Liver (tissue), 9 donors: Measurements from ENCODE around the gene BRI3. TPM values are rescaled to one million over a fixed set of nuclear protein-coding genes. Genes with fewer than 3 reads are reported as not detected.

Experiments used
- DNase-seq: peaks from one replicate; pipeline ENCODE4 v3.0.0-alpha.2; 2017; ENCODE audit warnings: low spot score
- H3K27ac ChIP-seq, 2 donors: one replicate each; pipeline ENCODE4 v1.7.0; 2013; ENCODE audit warnings: inconsistent platforms in 2 of 2, low read length in 2 of 2, control low read depth in 1 of 2, low read depth in 1 of 2, mild to moderate bottlenecking in 1 of 2
- H3K27me3 ChIP-seq, 4 donors: one replicate each; pipeline versions ENCODE4 v1.6.1 to v1.7.0; 2013; ENCODE audit warnings: low read length in 3 of 4, inconsistent platforms in 1 of 4, mild to moderate bottlenecking in 1 of 4, moderate library complexity in 1 of 4; ENCODE audit not compliant: control insufficient read depth in 4 of 4, insufficient read depth in 4 of 4
- H3K36me3 ChIP-seq, 4 donors: one replicate each; pipeline versions ENCODE4 v1.6.1 to v1.7.0; 2013; ENCODE audit warnings: low read length in 3 of 4, mild to moderate bottlenecking in 3 of 4, low read depth in 1 of 4, moderate library complexity in 1 of 4; ENCODE audit not compliant: control insufficient read depth in 4 of 4, insufficient read depth in 3 of 4
- H3K4me1 ChIP-seq, 4 donors: one replicate each; pipeline versions ENCODE4 v1.6.1 to v1.7.0; 2013; ENCODE audit warnings: low read length in 3 of 4, mild to moderate bottlenecking in 3 of 4, moderate library complexity in 1 of 4; ENCODE audit not compliant: control insufficient read depth in 4 of 4, insufficient read depth in 4 of 4
- H3K4me3 ChIP-seq, 3 donors: one replicate each; pipeline versions ENCODE4 v1.6.1 to v1.7.0; 2013; ENCODE audit warnings: low read length in 3 of 3, control low read depth in 1 of 3, low read depth in 1 of 3, mild to moderate bottlenecking in 1 of 3
- H3K9ac ChIP-seq, 2 donors: one replicate each; pipeline ENCODE4 v1.7.0; 2013; ENCODE audit warnings: low read length in 2 of 2, mild to moderate bottlenecking in 2 of 2, moderate library complexity in 2 of 2, control low read depth in 1 of 2, low read depth in 1 of 2
- H3K9me3 ChIP-seq, 4 donors: one replicate each; pipeline versions ENCODE4 v1.6.1 to v1.7.0; 2013; ENCODE audit warnings: low read length in 3 of 4; ENCODE audit not compliant: control insufficient read depth in 4 of 4
- EGR1 ChIP-seq, 2 donors: IDR thresholded peaks; 2 replicates each; pipeline ENCODE4 v1.6.1; 2016 to 2018; ENCODE audit warnings: antibody characterized with exemption in 2 of 2, low read depth in 2 of 2
- FOXA1 ChIP-seq: IDR thresholded peaks from 2 replicates; pipeline ENCODE4 v1.6.1; 2016; ENCODE audit warnings: antibody characterized with exemption
- FOXA2 ChIP-seq: IDR thresholded peaks from 2 replicates; pipeline ENCODE4 v1.6.1; 2016; ENCODE audit warnings: antibody characterized with exemption
- GABPA ChIP-seq, 2 donors: IDR thresholded peaks in 1 of 2; conservative IDR thresholded peaks in 1 of 2; 2 replicates each; pipeline ENCODE4 v1.6.1; 2016; ENCODE audit warnings: antibody characterized with exemption in 2 of 2, mild to moderate bottlenecking in 1 of 2, moderate library complexity in 1 of 2
- HNF4A ChIP-seq, 2 donors: conservative IDR thresholded peaks; 2 replicates each; pipeline ENCODE4 v1.6.1; 2016; ENCODE audit warnings: antibody characterized with exemption in 2 of 2, mild to moderate bottlenecking in 2 of 2
- HNF4G ChIP-seq: IDR thresholded peaks from 2 replicates; pipeline ENCODE4 v1.6.1; 2016; ENCODE audit warnings: antibody characterized with exemption
- JUND ChIP-seq, 2 donors: IDR thresholded peaks; 2 replicates each; pipeline ENCODE4 v1.6.1; 2016; ENCODE audit warnings: antibody characterized with exemption in 2 of 2
- NR2F2 ChIP-seq: IDR thresholded peaks from 2 replicates; pipeline ENCODE4 v1.6.1; 2016; ENCODE audit warnings: antibody characterized with exemption
- RAD21 ChIP-seq, 2 donors: IDR thresholded peaks; 2 replicates each; pipeline ENCODE4 v1.6.1; 2016; ENCODE audit warnings: antibody characterized with exemption in 2 of 2, mild to moderate bottlenecking in 2 of 2
- RXRA ChIP-seq, 2 donors: IDR thresholded peaks; 2 replicates each; pipeline ENCODE4 v1.6.1; 2017 to 2018; ENCODE audit warnings: antibody characterized with exemption in 2 of 2, mild to moderate bottlenecking in 1 of 2
- SP1 ChIP-seq: IDR thresholded peaks from 2 replicates; pipeline ENCODE4 v1.6.1; 2018; ENCODE audit warnings: antibody characterized with exemption, mild to moderate bottlenecking
- TAF1 ChIP-seq: conservative IDR thresholded peaks from 2 replicates; pipeline ENCODE4 v1.6.1; 2016; ENCODE audit warnings: antibody characterized with exemption, mild to moderate bottlenecking
- YY1 ChIP-seq: IDR thresholded peaks from 2 replicates; pipeline ENCODE4 v1.6.1; 2016; ENCODE audit warnings: antibody characterized with exemption, mild to moderate bottlenecking
- WGBS: extraction: QIAGEN DNeasy Blood & Tissue Kit; methylation state at CpG from one replicate; pipeline ENCODE4 v1.1.7; 2013; 5-methylcytosine and 5-hydroxymethylcytosine counted together
- polyA plus RNA-seq, 2 donors: library from polyadenylated mRNA; stranded (reverse) in 1 of 2; unstranded in 1 of 2; fragments of 200-250 nt in 1 of 2; fragments of >200 nt in 1 of 2; fragmentation: Nextera tagmentation in 1 of 2; extraction: Ambion mirVana in 1 of 2; gene quantifications; one replicate each; pipeline versions ENCODE4 v1.2.1 to v1.2.3, GENCODE V29; 2013 to 2015
- total RNA-seq, 2 donors: library from RNA; depleted of rRNA; stranded (reverse); fragments of >200 nt; gene quantifications; one replicate each; pipeline ENCODE4 v1.2.3, GENCODE V29; 2014
- TF ChIP-seq, protein P1 (sequence below): IDR thresholded peaks from 2 replicates; pipeline ENCODE4 v1.6.1; 2016; ENCODE audit warnings: antibody characterized with exemption, mild to moderate bottlenecking
- TF ChIP-seq, protein P2 (sequence below): IDR thresholded peaks from 2 replicates; pipeline ENCODE4 v1.6.1; 2016; ENCODE audit warnings: antibody characterized with exemption
- TF ChIP-seq, protein P3 (sequence below): IDR thresholded peaks from 2 replicates; pipeline ENCODE4 v1.6.1; 2016; ENCODE audit warnings: antibody characterized with exemption
- TF ChIP-seq, protein P4 (sequence below): IDR thresholded peaks from 2 replicates; pipeline ENCODE4 v1.6.1; 2016; ENCODE audit warnings: antibody characterized with exemption
- TF ChIP-seq, protein P5 (sequence below): fragments of 150-350 bp; IDR thresholded peaks from 2 replicates; pipeline ENCODE4 v1.5.1; 2017; ENCODE audit warnings: improper control_type of control experiment, low read depth, low read length; ENCODE audit not compliant: missing input control
- donor health status: healthy.
- donor health status: healthy.
- donor health status: healthy.
- donor health status: healthy.
- donor health status: healthy.

The BRI3 gene
- total and polyA plus RNA-seq, 4 donors = 14.0 to 80.4 (median 49.7) TPM

DNA sequence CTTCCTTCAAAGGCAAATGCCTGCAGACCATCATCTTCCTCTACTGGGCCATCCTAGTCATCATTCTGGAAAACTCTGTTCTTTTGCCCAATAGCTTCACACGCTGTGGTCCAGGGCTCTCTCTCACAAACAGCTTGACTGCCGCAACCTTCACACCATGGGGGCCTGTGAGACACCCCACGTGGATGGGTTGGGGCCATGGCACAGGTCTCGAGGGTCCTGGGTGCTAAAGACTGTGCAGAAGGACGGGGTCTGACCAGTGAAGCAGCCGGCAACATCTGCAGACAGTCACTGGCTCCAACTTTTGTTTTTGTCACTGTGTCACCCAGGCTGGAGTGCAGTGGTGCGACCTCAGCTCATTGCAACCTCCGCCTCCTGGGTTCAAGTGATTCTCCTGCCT, 28.1 kb downstream of the BRI3 start:
- H3K36me3 ChIP-seq = peaks cover 4 to 42% (median 27%) of the 10 kb centered on the region in 4 donors
- 95% methylated on average over 8 of the region's 8 CpGs for WGBS
- no peaks in the 10 kb centered on the region for H3K9me3 ChIP-seq
- no peak overlapping the region for H3K4me3 ChIP-seq
- H3K4me1 ChIP-seq = no peaks in the 10 kb centered on the region
- no peak overlapping the region for H3K27ac ChIP-seq
- H3K27me3 ChIP-seq = no peaks in the 10 kb centered on the region
- no peak for TF ChIP-seq FOXA1
- no peak for TF ChIP-seq TAF1
- TF ChIP-seq RXRA (IDR thresholded peaks at IDR 0.05) = no peak
- TF ChIP-seq EGR1 (IDR thresholded peaks at IDR 0.05; ENCODE audit: low read depth in 2 of 2) = no peak
- TF ChIP-seq JUND (IDR thresholded peaks at IDR 0.05) = no peak
- H3K9ac ChIP-seq = no peak overlapping the region
- DNase-seq = no peak

DNA sequence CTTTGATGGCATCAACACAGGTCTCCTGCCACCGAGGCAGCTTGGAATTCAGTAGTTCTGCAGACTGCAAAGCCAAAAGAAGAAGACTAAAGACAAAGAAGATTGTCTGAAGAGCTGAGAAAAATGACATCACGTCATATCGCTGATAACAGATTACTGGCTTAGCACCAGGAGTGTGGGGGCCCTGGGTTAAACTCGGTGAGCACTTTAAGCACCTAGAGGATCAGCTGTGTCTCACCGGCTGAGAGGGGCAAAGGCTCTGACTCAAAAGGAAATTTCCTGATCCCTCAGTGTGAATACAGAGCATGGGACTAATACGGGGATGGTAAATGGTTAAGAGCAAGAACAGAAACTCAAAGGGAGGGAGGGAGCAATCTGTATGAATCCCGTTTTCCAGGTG, 30.7 kb downstream of the BRI3 start:
- no peaks in the 10 kb centered on the region for H3K27me3 ChIP-seq
- H3K9me3 ChIP-seq = no peaks in the 10 kb centered on the region
- H3K4me1 ChIP-seq = no peaks in the 10 kb centered on the region
- H3K4me3 ChIP-seq = no peak overlapping the region
- 85% methylated on average over 7 of the region's 7 CpGs for WGBS
- no peak overlapping the region for H3K27ac ChIP-seq
- H3K36me3 ChIP-seq = peaks cover 3 to 36% (median 23%) of the 10 kb centered on the region in 4 donors
- H3K9ac ChIP-seq = no peak overlapping the region
- TF ChIP-seq RXRA (IDR thresholded peaks at IDR 0.05) (no peak), FOXA2 (no peak), TAF1 (no peak), EGR1 (IDR thresholded peaks at IDR 0.05; ENCODE audit: low read depth in 2 of 2) (no peak), HNF4G (no peak), HNF4A (conservative IDR thresholded peaks at IDR 0.05) (no peak), SP1 (no peak), RAD21 (IDR thresholded peaks at IDR 0.05) (no peak), NR2F2 (no peak), JUND (IDR thresholded peaks at IDR 0.05) (no peak), YY1 (no peak), FOXA1 (no peak), GABPA (IDR thresholded peaks at IDR 0.05 in 1 of 2, conservative IDR thresholded peaks at IDR 0.05 in 1 of 2) (no peak)
- TF ChIP-seq, protein P1, sequence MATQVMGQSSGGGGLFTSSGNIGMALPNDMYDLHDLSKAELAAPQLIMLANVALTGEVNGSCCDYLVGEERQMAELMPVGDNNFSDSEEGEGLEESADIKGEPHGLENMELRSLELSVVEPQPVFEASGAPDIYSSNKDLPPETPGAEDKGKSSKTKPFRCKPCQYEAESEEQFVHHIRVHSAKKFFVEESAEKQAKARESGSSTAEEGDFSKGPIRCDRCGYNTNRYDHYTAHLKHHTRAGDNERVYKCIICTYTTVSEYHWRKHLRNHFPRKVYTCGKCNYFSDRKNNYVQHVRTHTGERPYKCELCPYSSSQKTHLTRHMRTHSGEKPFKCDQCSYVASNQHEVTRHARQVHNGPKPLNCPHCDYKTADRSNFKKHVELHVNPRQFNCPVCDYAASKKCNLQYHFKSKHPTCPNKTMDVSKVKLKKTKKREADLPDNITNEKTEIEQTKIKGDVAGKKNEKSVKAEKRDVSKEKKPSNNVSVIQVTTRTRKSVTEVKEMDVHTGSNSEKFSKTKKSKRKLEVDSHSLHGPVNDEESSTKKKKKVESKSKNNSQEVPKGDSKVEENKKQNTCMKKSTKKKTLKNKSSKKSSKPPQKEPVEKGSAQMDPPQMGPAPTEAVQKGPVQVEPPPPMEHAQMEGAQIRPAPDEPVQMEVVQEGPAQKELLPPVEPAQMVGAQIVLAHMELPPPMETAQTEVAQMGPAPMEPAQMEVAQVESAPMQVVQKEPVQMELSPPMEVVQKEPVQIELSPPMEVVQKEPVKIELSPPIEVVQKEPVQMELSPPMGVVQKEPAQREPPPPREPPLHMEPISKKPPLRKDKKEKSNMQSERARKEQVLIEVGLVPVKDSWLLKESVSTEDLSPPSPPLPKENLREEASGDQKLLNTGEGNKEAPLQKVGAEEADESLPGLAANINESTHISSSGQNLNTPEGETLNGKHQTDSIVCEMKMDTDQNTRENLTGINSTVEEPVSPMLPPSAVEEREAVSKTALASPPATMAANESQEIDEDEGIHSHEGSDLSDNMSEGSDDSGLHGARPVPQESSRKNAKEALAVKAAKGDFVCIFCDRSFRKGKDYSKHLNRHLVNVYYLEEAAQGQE = no peak
- TF ChIP-seq, protein P2, sequence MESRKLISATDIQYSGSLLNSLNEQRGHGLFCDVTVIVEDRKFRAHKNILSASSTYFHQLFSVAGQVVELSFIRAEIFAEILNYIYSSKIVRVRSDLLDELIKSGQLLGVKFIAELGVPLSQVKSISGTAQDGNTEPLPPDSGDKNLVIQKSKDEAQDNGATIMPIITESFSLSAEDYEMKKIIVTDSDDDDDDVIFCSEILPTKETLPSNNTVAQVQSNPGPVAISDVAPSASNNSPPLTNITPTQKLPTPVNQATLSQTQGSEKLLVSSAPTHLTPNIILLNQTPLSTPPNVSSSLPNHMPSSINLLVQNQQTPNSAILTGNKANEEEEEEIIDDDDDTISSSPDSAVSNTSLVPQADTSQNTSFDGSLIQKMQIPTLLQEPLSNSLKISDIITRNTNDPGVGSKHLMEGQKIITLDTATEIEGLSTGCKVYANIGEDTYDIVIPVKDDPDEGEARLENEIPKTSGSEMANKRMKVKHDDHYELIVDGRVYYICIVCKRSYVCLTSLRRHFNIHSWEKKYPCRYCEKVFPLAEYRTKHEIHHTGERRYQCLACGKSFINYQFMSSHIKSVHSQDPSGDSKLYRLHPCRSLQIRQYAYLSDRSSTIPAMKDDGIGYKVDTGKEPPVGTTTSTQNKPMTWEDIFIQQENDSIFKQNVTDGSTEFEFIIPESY = no peak
- TF ChIP-seq, protein P3, sequence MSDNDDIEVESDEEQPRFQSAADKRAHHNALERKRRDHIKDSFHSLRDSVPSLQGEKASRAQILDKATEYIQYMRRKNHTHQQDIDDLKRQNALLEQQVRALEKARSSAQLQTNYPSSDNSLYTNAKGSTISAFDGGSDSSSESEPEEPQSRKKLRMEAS = no peak
- TF ChIP-seq, protein P4, sequence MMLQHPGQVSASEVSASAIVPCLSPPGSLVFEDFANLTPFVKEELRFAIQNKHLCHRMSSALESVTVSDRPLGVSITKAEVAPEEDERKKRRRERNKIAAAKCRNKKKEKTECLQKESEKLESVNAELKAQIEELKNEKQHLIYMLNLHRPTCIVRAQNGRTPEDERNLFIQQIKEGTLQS = no peak
- TF ChIP-seq, protein P5, sequence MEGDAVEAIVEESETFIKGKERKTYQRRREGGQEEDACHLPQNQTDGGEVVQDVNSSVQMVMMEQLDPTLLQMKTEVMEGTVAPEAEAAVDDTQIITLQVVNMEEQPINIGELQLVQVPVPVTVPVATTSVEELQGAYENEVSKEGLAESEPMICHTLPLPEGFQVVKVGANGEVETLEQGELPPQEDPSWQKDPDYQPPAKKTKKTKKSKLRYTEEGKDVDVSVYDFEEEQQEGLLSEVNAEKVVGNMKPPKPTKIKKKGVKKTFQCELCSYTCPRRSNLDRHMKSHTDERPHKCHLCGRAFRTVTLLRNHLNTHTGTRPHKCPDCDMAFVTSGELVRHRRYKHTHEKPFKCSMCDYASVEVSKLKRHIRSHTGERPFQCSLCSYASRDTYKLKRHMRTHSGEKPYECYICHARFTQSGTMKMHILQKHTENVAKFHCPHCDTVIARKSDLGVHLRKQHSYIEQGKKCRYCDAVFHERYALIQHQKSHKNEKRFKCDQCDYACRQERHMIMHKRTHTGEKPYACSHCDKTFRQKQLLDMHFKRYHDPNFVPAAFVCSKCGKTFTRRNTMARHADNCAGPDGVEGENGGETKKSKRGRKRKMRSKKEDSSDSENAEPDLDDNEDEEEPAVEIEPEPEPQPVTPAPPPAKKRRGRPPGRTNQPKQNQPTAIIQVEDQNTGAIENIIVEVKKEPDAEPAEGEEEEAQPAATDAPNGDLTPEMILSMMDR = no peak
- DNase-seq = no peak
